Bronchial epithelial cell (primary cell): ENCODE data around the gene EEF1G. TPM values are rescaled to one million over a fixed set of nuclear protein-coding genes. Genes with fewer than 3 reads are reported as not detected.
A peak's percentile ranks its signal among the peaks of the same experiment; 100 is the strongest.
"Not testable (repeated sequence)": the region's sequence is repeated elsewhere in the genome, so short reads cannot be mapped to it uniquely, and the experiment has no call there.

Experiments
- DNase-seq: peaks from one replicate; pipeline ENCODE4 v3.0.0-alpha.2; 2010; ENCODE audit warnings: low read depth
- FAIRE-seq: peaks from 2 replicates; lab custom pipeline; 2011; peaks lifted over from hg19 to GRCh38; lab: Jason Lieb, UNC
- H3K27me3 ChIP-seq: 2 replicates; pipeline ENCODE4 v1.5.1; 2011; ENCODE audit warnings: low read length; ENCODE audit not compliant: control insufficient read depth, insufficient read depth
- H3K36me3 ChIP-seq: 2 replicates; pipeline ENCODE4 v1.5.1; 2011; ENCODE audit warnings: low read length; ENCODE audit not compliant: control insufficient read depth, insufficient read depth
- H3K4me3 ChIP-seq: 2 replicates; pipeline ENCODE4 v1.5.1; 2011; ENCODE audit warnings: mild to moderate bottlenecking, low read depth, low read length, control low read depth
- CTCF ChIP-seq: IDR thresholded peaks from 2 replicates; pipeline ENCODE4 v1.5.1; 2011; ENCODE audit warnings: mild to moderate bottlenecking, moderate library complexity, low read length, control low read depth, inconsistent platforms; ENCODE audit not compliant: insufficient read depth, severe bottlenecking
- total RNA-seq: library from RNA; depleted of rRNA; stranded (reverse); fragments of >200 nt; gene quantifications from 2 replicates; pipeline ENCODE4 v1.2.1, GENCODE V29; 2014

EEF1G gene
- total RNA-seq, 1 donor from 2014 or later, result 2,441 TPM

- H3K4me3 ChIP-seq, result no peak overlapping the region
- FAIRE-seq (no peak), DNase-seq (no peak)
- H3K27me3 ChIP-seq, result no peaks in the 10 kb centered on the region
- H3K36me3 ChIP-seq, result peaks cover 3% of the 10 kb centered on the region
- no peak for TF ChIP-seq CTCF
These were observed 19.1 kb downstream of the EEF1G start for GRCh38 chr11:62554387-62555167.

- Histone ChIP-seq H3K36me3 (no peaks in the 10 kb centered on the region), H3K27me3 (no peaks in the 10 kb centered on the region), H3K4me3 (no peak overlapping the region)
- DNase-seq (peak; percentile 87), FAIRE-seq (no peak)
- TF ChIP-seq CTCF, result no peak
These were observed 19.8 kb downstream of the EEF1G start for GRCh38 chr11:62553839-62554361.

GRCh38 chr11:62553080-62553838 is 20.4 kb downstream of the EEF1G start:
- Histone ChIP-seq H3K4me3 (peak overlapping the region; percentile 7), H3K27me3 (no peaks in the 10 kb centered on the region), H3K36me3 (no peaks in the 10 kb centered on the region)
- FAIRE-seq (peak; percentile 93), DNase-seq (peak; percentile 94)
- no peak for TF ChIP-seq CTCF

- peak; percentile 35 for DNase-seq
- FAIRE-seq, result no peak
- H3K27me3 ChIP-seq, result no peaks in the 10 kb centered on the region
- TF ChIP-seq CTCF, result no peak
- H3K4me3 ChIP-seq, result peak overlapping the region; percentile 7
- no peaks in the 10 kb centered on the region for H3K36me3 ChIP-seq
These were observed 21.1 kb downstream of the EEF1G start for GRCh38 chr11:62552485-62553079.

- not testable (repeated sequence) for DNase-seq, H3K36me3 ChIP-seq, FAIRE-seq, H3K4me3 ChIP-seq, H3K27me3 ChIP-seq
These were observed 23.2 kb downstream of the EEF1G start for GRCh38 chr11:62550478-62550877.
